ENCODE measurements around the gene HIGD2A. TPM values are rescaled to one million over a fixed set of nuclear protein-coding genes. Genes with fewer than 3 reads are reported as not detected.
A peak's percentile ranks its signal among the peaks of the same experiment; 100 is the strongest.

The HIGD2A gene
- total RNA-seq, 1 donor from 2014 or later: 102 TPM

DNA sequence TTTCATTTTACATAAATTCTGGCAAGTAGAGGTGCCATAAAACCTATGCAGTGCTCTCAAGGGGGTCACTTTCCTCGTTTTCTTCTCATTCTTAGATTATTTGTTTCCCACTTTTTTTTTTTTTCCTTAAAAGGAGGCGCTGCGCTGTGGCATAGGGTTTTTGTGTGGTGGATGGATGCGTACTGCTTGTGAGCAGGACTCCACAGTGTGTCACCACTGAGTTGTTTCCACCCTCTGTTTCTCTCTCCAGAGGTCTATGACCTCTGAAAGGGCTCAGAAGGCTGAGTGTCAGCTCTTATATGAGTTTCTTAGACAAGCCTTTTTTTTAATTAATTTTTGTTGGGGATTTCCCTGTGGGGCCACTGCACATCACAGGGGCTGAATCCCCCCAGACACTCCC is 41.4 kb downstream of the HIGD2A start:
- Histone ChIP-seq H3K4me3 (no peak overlapping the region), H3K27me3 (ENCODE audit: low read depth) (peaks cover 7% of the 10 kb centered on the region), H3K4me1 (no peaks in the 10 kb centered on the region), H3K27ac (no peak overlapping the region), H3K9me3 (no peaks in the 10 kb centered on the region), H3K36me3 (no peaks in the 10 kb centered on the region)
- TF ChIP-seq, protein P1, sequence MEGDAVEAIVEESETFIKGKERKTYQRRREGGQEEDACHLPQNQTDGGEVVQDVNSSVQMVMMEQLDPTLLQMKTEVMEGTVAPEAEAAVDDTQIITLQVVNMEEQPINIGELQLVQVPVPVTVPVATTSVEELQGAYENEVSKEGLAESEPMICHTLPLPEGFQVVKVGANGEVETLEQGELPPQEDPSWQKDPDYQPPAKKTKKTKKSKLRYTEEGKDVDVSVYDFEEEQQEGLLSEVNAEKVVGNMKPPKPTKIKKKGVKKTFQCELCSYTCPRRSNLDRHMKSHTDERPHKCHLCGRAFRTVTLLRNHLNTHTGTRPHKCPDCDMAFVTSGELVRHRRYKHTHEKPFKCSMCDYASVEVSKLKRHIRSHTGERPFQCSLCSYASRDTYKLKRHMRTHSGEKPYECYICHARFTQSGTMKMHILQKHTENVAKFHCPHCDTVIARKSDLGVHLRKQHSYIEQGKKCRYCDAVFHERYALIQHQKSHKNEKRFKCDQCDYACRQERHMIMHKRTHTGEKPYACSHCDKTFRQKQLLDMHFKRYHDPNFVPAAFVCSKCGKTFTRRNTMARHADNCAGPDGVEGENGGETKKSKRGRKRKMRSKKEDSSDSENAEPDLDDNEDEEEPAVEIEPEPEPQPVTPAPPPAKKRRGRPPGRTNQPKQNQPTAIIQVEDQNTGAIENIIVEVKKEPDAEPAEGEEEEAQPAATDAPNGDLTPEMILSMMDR (IDR thresholded peaks at IDR 0.05): no peak
- intact Hi-C loops (cut with DNase I): no loop called here
- no peak for ATAC-seq
- DNase-seq: no peak

- Histone ChIP-seq H3K4me3 (no peak overlapping the region), H3K36me3 (no peaks in the 10 kb centered on the region), H3K4me1 (peaks cover 10% of the 10 kb centered on the region), H3K27ac (no peak overlapping the region), H3K9me3 (no peaks in the 10 kb centered on the region), H3K27me3 (ENCODE audit: low read depth) (peaks cover 7% of the 10 kb centered on the region)
- intact Hi-C loops (cut with DNase I): no loop called here
- TF ChIP-seq, protein P1 (IDR thresholded peaks at IDR 0.05): no peak
- ATAC-seq: no peak
- no peak for DNase-seq
Measured at GRCh38 chr5:176432707-176433106, 44.2 kb downstream of the HIGD2A start.

GRCh38 chr5:176436656-176437055 is 48.1 kb downstream of the HIGD2A start:
- Histone ChIP-seq H3K27me3 (ENCODE audit: low read depth) (no peaks in the 10 kb centered on the region), H3K9me3 (no peaks in the 10 kb centered on the region), H3K4me3 (peak overlapping the region; percentile 23), H3K36me3 (no peaks in the 10 kb centered on the region), H3K27ac (peak overlapping the region; percentile 34), H3K4me1 (peaks cover 10% of the 10 kb centered on the region)
- DNase-seq: no peak
- TF ChIP-seq, protein P1 (IDR thresholded peaks at IDR 0.05): no peak
- ATAC-seq: no peak
- intact Hi-C loops (cut with DNase I): no loop called here

GRCh38 chr5:176438959-176439757 is 50.6 kb downstream of the HIGD2A start:
- no peaks in the 10 kb centered on the region for H3K9me3 ChIP-seq
- H3K36me3 ChIP-seq: no peaks in the 10 kb centered on the region
- intact Hi-C loops (cut with DNase I): no loop called here
- H3K4me1 ChIP-seq: peaks cover 10% of the 10 kb centered on the region
- no peak overlapping the region for H3K4me3 ChIP-seq
- ATAC-seq (no peak), DNase-seq (no peak)
- TF ChIP-seq, protein P1 (IDR thresholded peaks at IDR 0.05): no peak
- no peaks in the 10 kb centered on the region for H3K27me3 ChIP-seq (ENCODE audit: low read depth)
- no peak overlapping the region for H3K27ac ChIP-seq

Small RNA genes lying within 50 kb of the gene (microRNA-seq; reads per million reads assigned to microRNA genes)
- gene MIR1271 (ENCODE audit: borderline number of aligned reads): 4.5 reads per million

Other genes starting within 250 kb of the HIGD2A start
- 18.0 TPM for gene SIMC1, start 150.3 kb upstream of the HIGD2A start, total RNA-seq
- gene KIAA1191, start 27.0 kb upstream of the HIGD2A start, total RNA-seq: 88.9 TPM
- 5.4 TPM for gene ARL10, start 23.3 kb upstream of the HIGD2A start, total RNA-seq
- 11.8 TPM for gene NOP16, start 153 bp upstream of the HIGD2A start, total RNA-seq
- gene CLTB, start 27.8 kb downstream of the HIGD2A start, total RNA-seq: 75.8 TPM
- gene FAF2, start 59.6 kb downstream of the HIGD2A start, total RNA-seq: 31.8 TPM
- 55.1 TPM for gene RNF44, start 148.7 kb downstream of the HIGD2A start, total RNA-seq
- 0.62 TPM for gene CDHR2, start 160.6 kb downstream of the HIGD2A start, total RNA-seq
- 1.4 TPM for gene GPRIN1, start 221.4 kb downstream of the HIGD2A start, total RNA-seq
- not detected for gene SNCB, start 241.8 kb downstream of the HIGD2A start, total RNA-seq
- not detected for gene EIF4E1B, start 241.9 kb downstream of the HIGD2A start, total RNA-seq